Cerebellar nuclear complex (tissue), 1 donor: ENCODE results near the gene SLC18A2.
"Not testable (repeated sequence)": the region's sequence is repeated elsewhere in the genome, so short reads cannot be mapped to it uniquely, and the experiment has no call there.

ENCODE experiments used
- DNase-seq, 2 experiments: peaks; one replicate each; lab custom pipeline; 2025; lab: John Stamatoyannopoulos, UW

The SLC18A2 gene

DNA sequence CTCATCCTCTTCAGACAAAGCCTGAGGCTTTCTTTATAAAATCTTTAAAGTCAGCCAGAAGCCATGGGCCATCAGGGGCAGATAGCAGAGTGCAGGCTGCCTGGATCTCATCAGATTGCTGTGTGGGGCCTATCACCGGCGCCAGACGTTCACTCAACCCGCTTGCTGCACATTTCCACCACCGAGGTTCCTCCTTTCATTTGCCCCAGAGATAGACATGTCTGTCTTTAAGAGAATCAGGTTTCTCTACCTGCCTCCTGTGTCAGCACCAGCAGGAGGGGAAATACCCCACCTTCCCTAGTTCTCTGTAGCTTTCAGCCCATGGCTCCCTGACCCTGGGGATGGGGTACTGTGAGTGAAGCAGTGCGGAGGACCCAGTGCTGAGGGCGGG, 22.0 kb downstream of the SLC18A2 start:
- no peak for DNase-seq

- no peak for DNase-seq
Observed at GRCh38 chr10:117264782-117265181, 23.9 kb downstream of the SLC18A2 start.

GRCh38 chr10:117266400-117266799, 25.5 kb downstream of the SLC18A2 start:
- DNase-seq = no peak

- DNase-seq = no peak
Observed at GRCh38 chr10:117266812-117267211, 25.9 kb downstream of the SLC18A2 start.

DNA sequence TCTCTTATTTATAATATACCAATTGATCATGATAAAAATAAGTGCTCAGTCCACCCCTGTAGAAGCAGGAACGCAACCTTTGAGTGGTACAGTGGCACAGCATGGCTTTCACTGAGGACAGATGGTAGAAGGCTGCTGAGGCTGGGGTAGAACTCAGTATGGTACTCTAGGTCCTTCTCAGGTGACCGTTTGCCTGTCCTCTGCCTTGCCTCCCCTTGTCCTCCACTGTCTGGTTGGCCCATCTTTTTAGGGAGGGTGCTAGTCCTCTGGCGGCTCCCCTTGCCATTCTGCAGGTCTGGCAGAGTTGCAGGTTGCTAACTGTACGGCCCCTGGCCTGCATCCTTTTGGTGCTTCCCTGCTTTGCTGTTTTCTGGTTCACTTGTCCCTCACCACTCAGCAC, 27.3 kb downstream of the SLC18A2 start:
- DNase-seq = no peak

DNA sequence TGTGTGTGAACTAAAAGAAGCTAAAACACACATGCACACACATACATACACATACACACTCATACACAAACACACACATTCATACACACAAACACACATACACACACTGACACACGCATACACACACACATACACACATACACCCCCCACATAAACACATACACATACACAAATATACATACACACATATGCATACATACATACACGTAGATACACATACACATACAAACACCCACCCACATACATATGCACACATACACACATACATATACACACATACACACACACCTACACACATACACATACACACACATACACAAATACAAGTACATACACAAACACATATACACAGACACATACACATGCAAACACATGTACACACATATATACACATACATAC, 28.0 kb downstream of the SLC18A2 start:
- DNase-seq = no peak

DNA sequence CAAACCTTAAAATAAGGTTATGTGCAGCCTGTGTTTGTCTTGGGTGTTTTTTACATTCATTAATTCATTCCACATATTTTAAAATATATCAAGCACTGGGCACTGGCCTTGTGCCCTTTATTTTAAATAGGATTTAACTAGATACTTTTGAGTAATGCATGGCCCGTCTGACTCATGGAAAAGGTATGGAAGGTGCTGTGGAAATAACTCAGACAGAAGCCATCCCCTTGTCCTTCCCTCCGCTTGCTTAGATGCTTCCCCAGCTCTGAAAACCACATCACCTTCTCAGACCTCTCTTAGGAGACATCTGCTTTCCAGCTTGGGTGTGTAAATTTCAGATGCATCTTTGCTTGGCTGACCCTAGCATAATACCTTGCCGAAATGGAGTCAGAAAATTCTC, 30.5 kb downstream of the SLC18A2 start:
- no peak for DNase-seq

DNA sequence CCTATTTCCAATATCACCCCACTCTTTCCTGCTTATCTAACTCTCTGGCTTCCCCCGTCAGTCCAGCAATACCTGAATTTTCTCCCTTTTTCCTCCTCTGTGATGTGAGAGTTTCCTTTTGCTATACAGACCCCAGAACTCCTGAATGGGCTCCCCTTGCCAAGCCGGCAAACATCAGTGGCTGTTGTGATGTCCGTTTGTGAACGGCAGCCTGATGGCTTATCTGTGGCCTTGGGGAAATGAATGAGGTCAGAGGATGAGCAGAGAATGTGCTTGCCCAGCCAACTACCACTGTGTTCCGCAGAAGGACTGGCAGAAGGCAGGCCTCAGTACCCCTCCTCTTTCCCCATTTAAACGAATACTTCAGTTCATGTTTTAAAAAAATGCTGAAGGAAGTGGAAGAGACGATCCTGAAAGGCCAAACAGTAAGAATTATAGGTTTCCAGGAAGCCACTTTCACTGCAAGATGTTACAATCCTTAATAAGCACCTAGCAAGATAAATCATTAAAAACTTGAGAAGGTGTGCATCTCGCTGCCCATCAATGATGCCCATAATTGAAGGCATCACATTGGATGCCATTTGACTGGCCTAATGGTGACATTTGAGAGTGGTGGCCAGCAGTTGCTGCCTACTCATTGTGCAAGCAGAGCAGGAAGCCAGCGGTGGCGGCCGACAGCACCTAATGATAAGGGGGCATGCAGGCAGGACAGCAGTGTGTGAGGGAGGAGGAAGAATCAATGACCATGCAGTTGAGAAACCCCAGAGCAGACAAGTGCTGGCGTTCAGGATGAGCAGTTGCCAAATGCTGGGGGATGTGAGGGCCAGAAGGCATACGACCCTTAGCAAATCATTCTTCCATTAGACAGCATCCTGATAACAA, 31.5 kb downstream of the SLC18A2 start:
- DNase-seq = no peak

DNA sequence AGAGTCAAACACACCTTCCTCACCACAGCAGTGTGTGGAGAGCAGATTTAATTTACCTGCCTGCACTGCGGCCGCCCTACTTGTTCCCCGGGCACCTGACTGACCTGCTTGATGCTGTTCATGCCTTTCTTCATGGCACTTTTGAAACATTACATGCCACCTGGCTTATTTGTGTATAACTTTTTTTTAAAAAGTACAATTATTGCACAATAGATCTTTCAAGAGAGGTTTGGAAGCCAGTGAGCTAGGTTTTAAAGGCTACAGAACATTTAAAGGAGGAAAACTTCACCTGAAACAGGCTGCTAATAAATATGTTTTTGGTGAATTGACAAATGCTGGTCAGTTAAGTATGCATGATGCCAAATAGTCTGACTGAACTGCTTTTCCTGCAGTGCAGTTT, 33.1 kb downstream of the SLC18A2 start:
- no peak for DNase-seq

DNA sequence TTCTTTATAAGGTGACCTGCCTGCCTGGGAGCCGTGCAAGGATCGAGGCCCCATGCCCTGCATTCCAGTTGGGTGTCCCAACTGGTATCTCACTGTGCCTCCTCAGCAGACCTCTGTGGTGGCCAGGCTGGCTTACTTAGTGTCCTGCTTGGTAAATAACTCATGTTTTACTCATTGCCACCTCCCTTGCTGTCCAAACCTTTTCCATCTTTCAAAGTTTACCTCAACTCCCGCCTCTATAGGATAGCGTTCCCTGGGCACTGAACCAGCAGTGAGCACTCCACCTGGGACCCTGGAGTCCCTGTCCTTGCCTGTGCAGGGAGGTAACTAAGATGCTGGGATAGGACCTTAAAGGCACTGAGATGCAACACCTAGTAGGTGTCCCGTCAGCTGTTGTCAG, 33.6 kb downstream of the SLC18A2 start:
- DNase-seq = no peak

GRCh38 chr10:117275121-117275520, 34.2 kb downstream of the SLC18A2 start:
- DNase-seq = no peak

- no peak for DNase-seq
Observed at GRCh38 chr10:117277675-117278074, 36.8 kb downstream of the SLC18A2 start.

DNA sequence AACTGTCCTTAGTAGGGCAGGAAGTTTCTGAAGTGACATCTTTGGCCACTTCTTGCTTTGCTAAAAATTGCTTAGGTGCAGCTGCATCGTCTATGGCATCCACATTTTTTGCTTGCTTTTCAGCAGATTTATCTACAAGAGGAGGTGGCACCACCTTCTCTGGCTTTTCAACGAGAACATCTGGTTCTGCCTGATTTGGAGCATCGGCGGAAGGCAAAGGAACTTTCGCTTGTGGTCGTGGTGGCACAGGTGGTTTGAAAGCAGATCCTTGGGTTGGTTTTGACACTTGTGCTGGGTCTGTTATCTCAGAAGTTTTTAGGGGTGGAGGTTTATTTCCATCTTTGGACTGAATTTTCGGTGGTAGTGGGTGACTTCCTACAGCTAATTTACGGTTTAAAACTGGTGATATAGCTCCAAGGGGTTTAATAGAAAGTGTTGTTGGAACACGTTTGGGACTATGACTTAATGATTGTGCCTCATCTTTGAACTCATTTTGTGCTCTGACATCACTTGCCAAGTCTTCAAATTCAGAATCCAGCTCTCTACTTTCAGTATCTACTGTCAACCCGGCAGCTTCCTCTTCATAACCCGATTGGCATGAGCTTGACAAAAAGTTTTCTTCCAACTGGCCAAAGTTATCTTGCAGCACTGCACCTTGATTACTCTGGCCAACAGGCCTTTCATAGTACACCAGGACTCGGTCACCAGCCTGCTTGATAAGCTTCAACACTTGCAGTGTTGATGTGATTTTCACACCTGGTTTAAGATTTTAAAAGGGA, 44.0 kb downstream of the SLC18A2 start:
- no peak for DNase-seq

GRCh38 chr10:117290872-117291271, 50.0 kb downstream of the SLC18A2 start:
- DNase-seq = not testable (repeated sequence)

- DNase-seq = no peak
Observed at GRCh38 chr10:117294039-117294645, 53.2 kb downstream of the SLC18A2 start.

DNA sequence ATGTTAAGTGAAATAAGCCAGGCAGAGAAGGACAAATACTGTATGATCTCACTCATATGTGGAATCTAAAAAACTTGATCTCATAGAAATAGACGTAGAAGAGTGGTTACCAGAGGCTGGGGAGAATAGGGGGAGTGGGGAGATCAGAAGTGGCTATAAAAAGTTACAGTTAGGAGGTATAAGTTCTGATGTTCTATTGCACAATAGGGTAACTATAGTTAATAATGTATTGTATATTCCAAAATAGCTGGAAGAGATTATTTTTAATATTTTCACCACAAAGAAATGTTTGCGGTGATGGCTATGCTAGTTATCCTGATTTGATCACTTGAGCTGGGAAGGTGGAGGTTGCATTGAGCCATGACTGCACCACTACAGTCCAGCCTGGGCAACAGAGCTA, 53.8 kb downstream of the SLC18A2 start:
- DNase-seq = no peak

DNA sequence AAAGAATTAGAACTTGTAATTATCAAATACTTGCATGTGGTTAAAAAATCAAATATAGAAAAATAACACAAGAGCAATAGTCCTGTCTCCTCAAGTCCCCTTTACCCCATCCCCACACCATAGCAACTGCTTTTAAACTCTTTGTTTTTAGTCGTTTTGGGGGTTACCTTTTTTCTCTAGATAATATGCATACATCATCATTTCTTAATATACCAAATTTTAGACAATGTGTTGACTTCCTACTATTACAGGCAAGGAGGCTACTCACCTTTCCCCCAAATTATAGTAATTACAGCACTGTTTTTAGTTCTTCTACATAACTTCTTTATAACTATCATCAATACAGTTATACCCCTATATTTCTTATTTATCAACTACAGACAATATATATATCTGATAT, 57.3 kb downstream of the SLC18A2 start:
- no peak for DNase-seq

DNA sequence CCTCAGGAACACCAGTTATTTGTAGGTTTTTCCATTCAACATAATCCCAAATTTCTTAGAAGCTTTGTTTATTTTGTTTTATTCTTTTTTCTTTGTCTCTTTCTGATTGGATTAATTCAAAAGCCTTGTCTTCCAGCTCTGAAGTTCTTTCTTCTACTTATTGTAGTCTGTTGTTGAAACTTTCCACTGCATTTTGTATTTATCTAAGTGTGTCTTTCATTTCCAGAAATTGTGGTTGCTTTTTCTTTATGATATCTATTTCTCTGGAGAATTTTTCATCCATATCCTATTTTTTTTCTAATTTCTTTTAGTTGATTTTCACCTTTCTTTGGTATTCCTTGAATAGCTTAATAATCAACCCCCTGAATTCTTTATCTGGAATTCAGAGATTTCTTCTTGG, 58.5 kb downstream of the SLC18A2 start:
- DNase-seq = no peak

GRCh38 chr10:117300671-117301070, 59.8 kb downstream of the SLC18A2 start:
- DNase-seq = no peak

- DNase-seq = not testable (repeated sequence)
Observed at GRCh38 chr10:117303451-117303850, 62.5 kb downstream of the SLC18A2 start.

- DNase-seq = no peak
Observed at GRCh38 chr10:117306674-117307073, 65.8 kb downstream of the SLC18A2 start.

GRCh38 chr10:117311261-117311660, 70.3 kb downstream of the SLC18A2 start:
- no peak for DNase-seq

DNA sequence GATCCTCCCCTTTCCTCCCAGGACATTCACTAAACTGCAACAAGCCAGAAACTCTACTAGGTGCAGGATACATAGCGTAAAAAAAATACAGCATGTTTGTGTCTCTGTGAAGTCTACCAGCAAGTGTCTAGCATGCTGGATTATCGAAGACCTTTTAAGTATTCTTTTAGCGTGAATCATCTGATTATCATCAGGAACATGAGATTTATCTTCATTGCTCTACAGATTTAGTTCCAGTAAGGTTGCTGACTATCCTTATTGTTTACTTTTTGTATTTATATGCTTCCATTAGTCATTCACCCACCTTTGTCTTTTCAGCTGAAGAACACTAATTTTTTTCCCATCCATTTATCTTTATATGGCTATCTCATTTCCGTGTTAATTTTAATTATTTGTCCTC, 71.5 kb downstream of the SLC18A2 start:
- DNase-seq = no peak
